ENCODE results near the gene RNF157.
"Not testable (repeated sequence)": the region's sequence is repeated elsewhere in the genome, so short reads cannot be mapped to it uniquely, and the experiment has no call there.

The RNF157 gene

GRCh38 chr17:76186774-76187173, 53.5 kb downstream of the RNF157 start:
- not testable (repeated sequence) for DNase-seq

GRCh38 chr17:76184290-76184689, 56.0 kb downstream of the RNF157 start:
- DNase-seq: no peak

- peak; percentile 99 for DNase-seq
Measured at GRCh38 chr17:76182016-76182764, 58.1 kb downstream of the RNF157 start.

GRCh38 chr17:76179496-76180467, 60.5 kb downstream of the RNF157 start:
- DNase-seq: no peak

GRCh38 chr17:76178124-76178523, 62.2 kb downstream of the RNF157 start:
- no peak for DNase-seq

- DNase-seq: no peak
Measured at GRCh38 chr17:76176701-76177574, 63.4 kb downstream of the RNF157 start.

- no peak for DNase-seq
Measured at GRCh38 chr17:76174037-76174436, 66.3 kb downstream of the RNF157 start.

- no peak for DNase-seq
Measured at GRCh38 chr17:76173474-76173873, 66.8 kb downstream of the RNF157 start.

- DNase-seq: no peak
Measured at GRCh38 chr17:76171706-76172105, 68.6 kb downstream of the RNF157 start.

GRCh38 chr17:76170114-76170513, 70.2 kb downstream of the RNF157 start:
- no peak for DNase-seq

GRCh38 chr17:76166906-76167305, 73.4 kb downstream of the RNF157 start:
- no peak for DNase-seq

- peak in 1 of 2 experiments; percentile 37 for DNase-seq
Measured at GRCh38 chr17:76166168-76166567, 74.1 kb downstream of the RNF157 start.

- no peak for DNase-seq
Measured at GRCh38 chr17:76164331-76164730, 76.0 kb downstream of the RNF157 start.

- no peak for DNase-seq
Measured at GRCh38 chr17:76163919-76164318, 76.4 kb downstream of the RNF157 start.

GRCh38 chr17:76161619-76162266, 78.5 kb downstream of the RNF157 start:
- no peak for DNase-seq

GRCh38 chr17:76160896-76161528, 79.3 kb downstream of the RNF157 start:
- DNase-seq: no peak

GRCh38 chr17:76159157-76159556, 81.1 kb downstream of the RNF157 start:
- DNase-seq: no peak

- no peak for DNase-seq
Measured at GRCh38 chr17:76157759-76158158, 82.5 kb downstream of the RNF157 start.

- DNase-seq: no peak
Measured at GRCh38 chr17:76156662-76156991, 83.7 kb downstream of the RNF157 start.

- no peak for DNase-seq
Measured at GRCh38 chr17:76155988-76156661, 84.2 kb downstream of the RNF157 start.

Measured in activated CD4-positive, alpha-beta T cell treated with anti-CD3 and anti-CD28 coated beads, Interleukin-2, amount 50 U/mL, for 48 hours (primary cell).